A549 (cell line): ENCODE measurements around the gene EML4. TPM values are rescaled to one million over a fixed set of nuclear protein-coding genes. Genes with fewer than 3 reads are reported as not detected.

ENCODE experiments used
- ATAC-seq, 2 experiments: fragments of 200-7000 bp in 1 of 2; fragments of >200 bp in 1 of 2; cut with Nextera tagmentation in 1 of 2; cut with Tn5 transposase in 1 of 2; 3 replicates each; pipeline versions ENCODE4 v1.8.0 to v1.9.1; 2018 to 2020; ENCODE audit warnings: mild to moderate bottlenecking in 1 of 2, moderate library complexity in 1 of 2
- CTCF ChIA-PET: fragments of 300-600 bp; sonication (Branson Sonifier 250); formaldehyde crosslinking; extraction: SDS; loops from one replicate; lab custom pipeline; 2021; ENCODE audit warnings: antibody characterized with exemption, inconsistent platforms; lab: Yijun Ruan, JAX
- POLR2A ChIA-PET: fragments of 350-600 bp; formaldehyde crosslinking; extraction: SDS; loops from one replicate; lab custom pipeline; 2021; ENCODE audit warnings: antibody characterized with exemption, inconsistent platforms; lab: Yijun Ruan, JAX
- DNase-seq, 2 experiments: peaks; one replicate each; pipeline versions ENCODE4 v3.0.0 to v3.0.0-alpha.2; 2011 to 2016; ENCODE audit warnings: low read depth in 1 of 2, low spot score in 1 of 2
- FAIRE-seq: peaks from 2 replicates; lab custom pipeline; 2011; peaks lifted over from hg19 to GRCh38; lab: Jason Lieb, UNC
- H3K27ac ChIP-seq, 2 experiments: fragments of >200 bp; sonication (Bioruptor Twin); formaldehyde crosslinking; 3 replicates each; pipeline ENCODE4 v1.5.1; 2016 to 2017
- H3K4me1 ChIP-seq: fragments of >200 bp; sonication (Bioruptor Twin); formaldehyde crosslinking; 3 replicates; pipeline ENCODE4 v1.6.1; 2016
- H3K4me2 ChIP-seq: fragments of >200 bp; sonication (Bioruptor Twin); formaldehyde crosslinking; 3 replicates; pipeline ENCODE4 v1.6.1; 2016
- H3K4me3 ChIP-seq: fragments of >200 bp; sonication (Bioruptor Twin); formaldehyde crosslinking; 3 replicates; pipeline ENCODE4 v1.5.1; 2016
- H3K9me3 ChIP-seq: fragments of >200 bp; sonication (Bioruptor Twin); formaldehyde crosslinking; 3 replicates; pipeline ENCODE4 v1.6.1; 2016
- CEBPB ChIP-seq, 2 experiments: fragments of >200 bp in 1 of 2; sonication (Bioruptor Twin) in 1 of 2; formaldehyde crosslinking in 1 of 2; IDR thresholded peaks; 2 replicates each; pipeline ENCODE4 v1.6.1; 2012 to 2016
- EHMT2 ChIP-seq: fragments of 200-600 bp; sonication (generic); IDR thresholded peaks from 2 replicates; pipeline ENCODE4 v1.6.1; 2016; ENCODE audit warnings: antibody characterized with exemption, low read depth, mild to moderate bottlenecking, moderate library complexity
- EP300 ChIP-seq, 2 experiments: fragments of >200 bp; sonication (Bioruptor Twin); formaldehyde crosslinking; IDR thresholded peaks; 2 replicates in 1 of 2; 3 replicates in 1 of 2; pipeline ENCODE4 v1.6.1; 2016 to 2017
- FOSL2 ChIP-seq, 2 experiments: fragments of 450-650 bp in 1 of 2; fragments of >200 bp in 1 of 2; sonication (Bioruptor Twin) in 1 of 2; formaldehyde crosslinking; IDR thresholded peaks; 2 replicates each; pipeline versions ENCODE4 v1.5.0 to v1.6.1; 2016 to 2020; ENCODE audit warnings: mild to moderate bottlenecking in 1 of 2, moderate library complexity in 1 of 2
- GATA3 ChIP-seq: IDR thresholded peaks from 2 replicates; pipeline ENCODE4 v1.6.1; 2012; ENCODE audit warnings: borderline replicate concordance
- HEYL ChIP-seq: fragments of 250-450 bp; sonication (Bioruptor Pico); IDR thresholded peaks from 2 replicates; pipeline ENCODE4 v1.8.0; 2021; ENCODE audit warnings: mild to moderate bottlenecking, moderate library complexity
- HOXA7 ChIP-seq: fragments of 250-450 bp; sonication (Bioruptor Pico); IDR thresholded peaks from 2 replicates; pipeline ENCODE4 v1.5.0; 2020; ENCODE audit warnings: mild to moderate bottlenecking, moderate library complexity
- HOXB13 ChIP-seq: fragments of 250-450 bp; sonication (Bioruptor Pico); IDR thresholded peaks from 2 replicates; pipeline ENCODE4 v1.5.0; 2020; ENCODE audit warnings: low read depth, mild to moderate bottlenecking, moderate library complexity
- JUNB ChIP-seq: fragments of >200 bp; sonication (Bioruptor Twin); formaldehyde crosslinking; IDR thresholded peaks from 2 replicates; pipeline ENCODE4 v1.6.1; 2016
- KDM1A ChIP-seq: fragments of 200-600 bp; sonication (generic); IDR thresholded peaks from 2 replicates; pipeline ENCODE4 v1.6.1; 2016; ENCODE audit warnings: low read depth, mild to moderate bottlenecking
- MYC ChIP-seq: IDR thresholded peaks from 2 replicates; pipeline ENCODE4 v1.6.1; 2012; ENCODE audit warnings: mild to moderate bottlenecking, inconsistent platforms, low read length, improper control_type of control experiment, borderline replicate concordance
- NFE2L2 ChIP-seq: fragments of 150-350 bp; conservative IDR thresholded peaks from 2 replicates; pipeline ENCODE4 v1.6.1; 2014; ENCODE audit warnings: low read length
- NPAS2 ChIP-seq: fragments of 250-450 bp; sonication (Bioruptor Pico); IDR thresholded peaks from 2 replicates; pipeline ENCODE4 v1.8.0; 2022; ENCODE audit warnings: mild to moderate bottlenecking, moderate library complexity, borderline replicate concordance
- POLR2AphosphoS2 ChIP-seq: conservative IDR thresholded peaks from 2 replicates; pipeline ENCODE4 v1.6.1; 2012; ENCODE audit warnings: low read length, improper control_type of control experiment, inconsistent platforms
- RAD21 ChIP-seq, 2 experiments: fragments of >200 bp in 1 of 2; sonication (Bioruptor Twin) in 1 of 2; formaldehyde crosslinking in 1 of 2; IDR thresholded peaks in 1 of 2; conservative IDR thresholded peaks in 1 of 2; 2 replicates in 1 of 2; 3 replicates in 1 of 2; pipeline ENCODE4 v1.6.1; 2012 to 2018; ENCODE audit warnings: inconsistent platforms in 1 of 2
- RCOR1 ChIP-seq: fragments of 150-350 bp; IDR thresholded peaks from 2 replicates; pipeline ENCODE4 v1.6.1; 2014; ENCODE audit warnings: antibody characterized with exemption, low read length, low read depth
- RNF2 ChIP-seq: fragments of 200-600 bp; sonication (generic); IDR thresholded peaks from 2 replicates; pipeline ENCODE4 v1.6.1; 2016; ENCODE audit warnings: low read depth, mild to moderate bottlenecking, antibody characterized with exemption, moderate library complexity, borderline replicate concordance
- SMC3 ChIP-seq: fragments of >200 bp; sonication (Bioruptor Twin); formaldehyde crosslinking; IDR thresholded peaks from 3 replicates; pipeline ENCODE4 v1.6.1; 2018; ENCODE audit warnings: inconsistent platforms
- TFCP2L1 ChIP-seq: fragments of 250-450 bp; sonication (Bioruptor Pico); IDR thresholded peaks from 2 replicates; pipeline ENCODE4 v1.5.0; 2021; ENCODE audit warnings: mild to moderate bottlenecking
- ZFP36 ChIP-seq: fragments of 450-650 bp; IDR thresholded peaks from 2 replicates; pipeline ENCODE4 v1.6.1; 2014; ENCODE audit warnings: borderline replicate concordance; ENCODE audit not compliant: partially characterized antibody
- ZNF302 ChIP-seq: fragments of 250-450 bp; sonication (Bioruptor Pico); IDR thresholded peaks from 2 replicates; pipeline ENCODE4 v1.9.0; 2021; ENCODE audit warnings: inconsistent platforms, mild to moderate bottlenecking, moderate library complexity
- WGBS: methylation state at CpG from one replicate; pipeline ENCODE4 v1.1.6; 2017; ENCODE audit errors: missing lambda C conversion rate; 5-methylcytosine and 5-hydroxymethylcytosine counted together
- polyA plus RNA-seq, 4 experiments: library from polyadenylated mRNA; depleted of rRNA in 3 of 4; stranded (reverse); fragments of >200 nt; fragmentation: RNase III in 1 of 4; extraction: RNeasy Plus Mini Kit Qiagen cat#74134 plus additional on column Dnase treatment in 1 of 4; gene quantifications; 2 replicates in 3 of 4; 3 replicates in 1 of 4; pipeline ENCODE4 v1.2.3, GENCODE V29; 2011 to 2017
- TF ChIP-seq, protein P1 (sequence below): fragments of 200-600 bp; sonication (generic); IDR thresholded peaks from 2 replicates; pipeline ENCODE4 v1.6.1; 2016; ENCODE audit warnings: antibody characterized with exemption, mild to moderate bottlenecking, moderate library complexity
- TF ChIP-seq, protein P2 (sequence below): fragments of >200 bp; sonication (Bioruptor Twin); formaldehyde crosslinking; IDR thresholded peaks from 3 replicates; pipeline ENCODE4 v1.6.1; 2016
- TF ChIP-seq, protein P3 (sequence below): IDR thresholded peaks from 2 replicates; pipeline ENCODE4 v1.6.1; 2012; ENCODE audit warnings: low read depth, borderline replicate concordance
- TF ChIP-seq, protein P4 (sequence below): fragments of >200 bp; sonication (Bioruptor Twin); formaldehyde crosslinking; IDR thresholded peaks from 2 replicates; pipeline ENCODE4 v1.6.1; 2016
- TF ChIP-seq, protein P5 (sequence below): fragments of >200 bp; sonication (Bioruptor Twin); formaldehyde crosslinking; IDR thresholded peaks from 3 replicates; pipeline ENCODE4 v1.5.1; 2016
- TF ChIP-seq, protein P6 (sequence below): IDR thresholded peaks from 2 replicates; pipeline ENCODE4 v1.6.1; 2012

EML4 gene
- polyA plus RNA-seq, 2 of the 4 experiments (the other 2 are of a cell fraction): 34.6 to 130 TPM

DNA sequence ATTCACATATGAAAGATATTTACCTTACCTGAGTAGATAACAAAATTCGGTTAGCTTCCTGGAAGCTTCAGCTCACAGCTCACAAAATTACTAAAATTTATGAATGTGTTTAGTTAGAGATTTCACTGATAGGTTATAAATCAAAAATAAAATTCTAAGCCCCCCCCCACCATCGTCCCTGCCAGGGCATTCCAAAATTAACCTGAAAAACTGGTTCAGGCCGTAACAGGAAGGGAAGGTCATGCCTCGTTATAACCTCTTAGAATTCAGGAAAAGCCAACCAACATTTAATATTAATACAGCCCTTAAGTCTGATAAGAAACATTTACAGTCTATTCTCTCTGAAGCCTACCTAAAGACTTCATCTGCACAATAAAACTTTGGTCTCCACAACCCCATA, 143.0 kb downstream of the EML4 start:
- no peak for TF ChIP-seq RAD21 (conservative IDR thresholded peaks at IDR 0.05 in 1 of 2, IDR thresholded peaks at IDR 0.05 in 1 of 2)
- no peak for TF ChIP-seq KDM1A
- no peak for TF ChIP-seq GATA3
- no peak for TF ChIP-seq HOXA7
- no peak for TF ChIP-seq SMC3
- TF ChIP-seq RCOR1: no peak
- TF ChIP-seq MYC: no peak
- TF ChIP-seq EP300 (IDR thresholded peaks at IDR 0.05): no peak
- TF ChIP-seq TFCP2L1 (CRISPR knock-in tag): no peak
- TF ChIP-seq, protein P1, sequence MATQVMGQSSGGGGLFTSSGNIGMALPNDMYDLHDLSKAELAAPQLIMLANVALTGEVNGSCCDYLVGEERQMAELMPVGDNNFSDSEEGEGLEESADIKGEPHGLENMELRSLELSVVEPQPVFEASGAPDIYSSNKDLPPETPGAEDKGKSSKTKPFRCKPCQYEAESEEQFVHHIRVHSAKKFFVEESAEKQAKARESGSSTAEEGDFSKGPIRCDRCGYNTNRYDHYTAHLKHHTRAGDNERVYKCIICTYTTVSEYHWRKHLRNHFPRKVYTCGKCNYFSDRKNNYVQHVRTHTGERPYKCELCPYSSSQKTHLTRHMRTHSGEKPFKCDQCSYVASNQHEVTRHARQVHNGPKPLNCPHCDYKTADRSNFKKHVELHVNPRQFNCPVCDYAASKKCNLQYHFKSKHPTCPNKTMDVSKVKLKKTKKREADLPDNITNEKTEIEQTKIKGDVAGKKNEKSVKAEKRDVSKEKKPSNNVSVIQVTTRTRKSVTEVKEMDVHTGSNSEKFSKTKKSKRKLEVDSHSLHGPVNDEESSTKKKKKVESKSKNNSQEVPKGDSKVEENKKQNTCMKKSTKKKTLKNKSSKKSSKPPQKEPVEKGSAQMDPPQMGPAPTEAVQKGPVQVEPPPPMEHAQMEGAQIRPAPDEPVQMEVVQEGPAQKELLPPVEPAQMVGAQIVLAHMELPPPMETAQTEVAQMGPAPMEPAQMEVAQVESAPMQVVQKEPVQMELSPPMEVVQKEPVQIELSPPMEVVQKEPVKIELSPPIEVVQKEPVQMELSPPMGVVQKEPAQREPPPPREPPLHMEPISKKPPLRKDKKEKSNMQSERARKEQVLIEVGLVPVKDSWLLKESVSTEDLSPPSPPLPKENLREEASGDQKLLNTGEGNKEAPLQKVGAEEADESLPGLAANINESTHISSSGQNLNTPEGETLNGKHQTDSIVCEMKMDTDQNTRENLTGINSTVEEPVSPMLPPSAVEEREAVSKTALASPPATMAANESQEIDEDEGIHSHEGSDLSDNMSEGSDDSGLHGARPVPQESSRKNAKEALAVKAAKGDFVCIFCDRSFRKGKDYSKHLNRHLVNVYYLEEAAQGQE: no peak
- TF ChIP-seq NFE2L2: no peak
- TF ChIP-seq ZNF302 (CRISPR knock-in tag): no peak
- no peak for TF ChIP-seq ZFP36
- TF ChIP-seq, protein P2, sequence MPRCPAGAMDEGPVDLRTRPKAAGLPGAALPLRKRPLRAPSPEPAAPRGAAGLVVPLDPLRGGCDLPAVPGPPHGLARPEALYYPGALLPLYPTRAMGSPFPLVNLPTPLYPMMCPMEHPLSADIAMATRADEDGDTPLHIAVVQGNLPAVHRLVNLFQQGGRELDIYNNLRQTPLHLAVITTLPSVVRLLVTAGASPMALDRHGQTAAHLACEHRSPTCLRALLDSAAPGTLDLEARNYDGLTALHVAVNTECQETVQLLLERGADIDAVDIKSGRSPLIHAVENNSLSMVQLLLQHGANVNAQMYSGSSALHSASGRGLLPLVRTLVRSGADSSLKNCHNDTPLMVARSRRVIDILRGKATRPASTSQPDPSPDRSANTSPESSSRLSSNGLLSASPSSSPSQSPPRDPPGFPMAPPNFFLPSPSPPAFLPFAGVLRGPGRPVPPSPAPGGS: no peak
- no peak for TF ChIP-seq FOSL2 (IDR thresholded peaks at IDR 0.05)
- no peak for TF ChIP-seq FOSL2 (CRISPR knock-in tag; IDR thresholded peaks at IDR 0.05)
- CTCF ChIA-PET: interaction anchor here (0.7 kb wide), 1 partner anchor 351 kb away, joined by 4 read pairs; no protein-coding TSS in a partner anchor
- ATAC-seq (no peak), FAIRE-seq (no peak), DNase-seq (no peak)
- Histone ChIP-seq H3K4me2 (no peak overlapping the region), H3K9me3 (no peaks in the 10 kb centered on the region), H3K4me3 (no peak overlapping the region), H3K4me1 (peaks cover 28% of the 10 kb centered on the region), H3K27ac (no peak overlapping the region)
- POLR2A ChIA-PET: no interaction called here
- WGBS: 92% methylated on average over 4 of the region's 4 CpGs

DNA sequence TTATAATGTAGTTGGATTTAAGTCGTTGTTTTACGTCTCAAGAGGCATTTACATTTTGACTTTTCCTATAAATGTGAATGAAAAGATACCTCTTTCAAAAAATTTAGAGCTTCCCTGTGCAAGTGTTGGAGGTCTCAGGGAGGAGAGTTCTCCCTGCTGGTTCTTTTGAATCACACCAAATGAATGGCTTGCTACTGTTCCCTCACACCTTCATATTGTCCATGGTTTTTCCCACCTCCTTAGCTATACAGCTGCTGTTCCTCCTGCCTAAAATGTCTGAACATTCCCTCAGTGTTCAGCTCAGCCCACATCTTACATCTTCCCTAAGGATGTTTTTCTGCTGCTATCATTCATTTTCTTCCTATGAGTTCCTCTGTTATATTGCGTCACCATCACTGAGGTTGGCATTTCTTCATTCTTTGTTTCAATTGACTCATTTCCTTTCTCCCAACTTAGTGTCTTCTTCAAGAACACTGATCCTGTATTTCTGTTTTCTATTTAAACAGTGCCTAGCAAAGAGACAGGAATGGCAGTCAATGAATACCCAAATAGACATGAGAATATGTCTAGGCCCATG, 145.8 kb downstream of the EML4 start:
- H3K9me3 ChIP-seq: no peaks in the 10 kb centered on the region
- 92% methylated on average over 3 of the region's 3 CpGs for WGBS
- ChIA-PET CTCF (interaction anchor here (0.6 to 3.9 kb wide), 4 partner anchors 13 to 461 kb away, joined by 3 to 23 read pairs (median 5); no protein-coding TSS in a partner anchor), POLR2A (interaction anchor here (0.6 kb wide), 1 partner anchor 9 kb away, joined by 3 read pairs; no protein-coding TSS in a partner anchor)
- H3K4me3 ChIP-seq: no peak overlapping the region
- peak; percentile 7 for FAIRE-seq
- ATAC-seq: peak; percentile 73 to 80
- TF ChIP-seq FOSL2 (IDR thresholded peaks at IDR 0.05) (no peak; the same call in 1 of the 2 replicates), FOSL2 (CRISPR knock-in tag; IDR thresholded peaks at IDR 0.05) (peak; percentile 58), RNF2 (no peak), EP300 (IDR thresholded peaks at IDR 0.05) (no peak; a peak in 1 of 5 replicates), CEBPB (IDR thresholded peaks at IDR 0.05) (peak; percentile 95 to 97), HOXB13 (CRISPR knock-in tag) (peak; percentile 50; the same call in 1 of the 2 replicates), EHMT2 (no peak), ZFP36 (no peak), GATA3 (no peak), NPAS2 (CRISPR knock-in tag) (no peak), HOXA7 (no peak), JUNB (peak; percentile 40), HEYL (CRISPR knock-in tag) (no peak), POLR2AphosphoS2 (no peak)
- TF ChIP-seq, protein P3, sequence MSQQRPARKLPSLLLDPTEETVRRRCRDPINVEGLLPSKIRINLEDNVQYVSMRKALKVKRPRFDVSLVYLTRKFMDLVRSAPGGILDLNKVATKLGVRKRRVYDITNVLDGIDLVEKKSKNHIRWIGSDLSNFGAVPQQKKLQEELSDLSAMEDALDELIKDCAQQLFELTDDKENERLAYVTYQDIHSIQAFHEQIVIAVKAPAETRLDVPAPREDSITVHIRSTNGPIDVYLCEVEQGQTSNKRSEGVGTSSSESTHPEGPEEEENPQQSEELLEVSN: no peak
- TF ChIP-seq, protein P4, sequence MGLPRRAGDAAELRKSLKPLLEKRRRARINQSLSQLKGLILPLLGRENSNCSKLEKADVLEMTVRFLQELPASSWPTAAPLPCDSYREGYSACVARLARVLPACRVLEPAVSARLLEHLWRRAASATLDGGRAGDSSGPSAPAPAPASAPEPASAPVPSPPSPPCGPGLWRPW: peak; percentile 81
- TF ChIP-seq, protein P5, sequence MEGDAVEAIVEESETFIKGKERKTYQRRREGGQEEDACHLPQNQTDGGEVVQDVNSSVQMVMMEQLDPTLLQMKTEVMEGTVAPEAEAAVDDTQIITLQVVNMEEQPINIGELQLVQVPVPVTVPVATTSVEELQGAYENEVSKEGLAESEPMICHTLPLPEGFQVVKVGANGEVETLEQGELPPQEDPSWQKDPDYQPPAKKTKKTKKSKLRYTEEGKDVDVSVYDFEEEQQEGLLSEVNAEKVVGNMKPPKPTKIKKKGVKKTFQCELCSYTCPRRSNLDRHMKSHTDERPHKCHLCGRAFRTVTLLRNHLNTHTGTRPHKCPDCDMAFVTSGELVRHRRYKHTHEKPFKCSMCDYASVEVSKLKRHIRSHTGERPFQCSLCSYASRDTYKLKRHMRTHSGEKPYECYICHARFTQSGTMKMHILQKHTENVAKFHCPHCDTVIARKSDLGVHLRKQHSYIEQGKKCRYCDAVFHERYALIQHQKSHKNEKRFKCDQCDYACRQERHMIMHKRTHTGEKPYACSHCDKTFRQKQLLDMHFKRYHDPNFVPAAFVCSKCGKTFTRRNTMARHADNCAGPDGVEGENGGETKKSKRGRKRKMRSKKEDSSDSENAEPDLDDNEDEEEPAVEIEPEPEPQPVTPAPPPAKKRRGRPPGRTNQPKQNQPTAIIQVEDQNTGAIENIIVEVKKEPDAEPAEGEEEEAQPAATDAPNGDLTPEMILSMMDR: no peak
- TF ChIP-seq, protein P6, sequence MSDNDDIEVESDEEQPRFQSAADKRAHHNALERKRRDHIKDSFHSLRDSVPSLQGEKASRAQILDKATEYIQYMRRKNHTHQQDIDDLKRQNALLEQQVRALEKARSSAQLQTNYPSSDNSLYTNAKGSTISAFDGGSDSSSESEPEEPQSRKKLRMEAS: no peak
- H3K4me1 ChIP-seq: peaks cover 28% of the 10 kb centered on the region
- peak; percentile 13 to 57 for DNase-seq
- peak overlapping the region; percentile 51 to 75 for H3K27ac ChIP-seq
- peak overlapping the region; percentile 37 for H3K4me2 ChIP-seq
